Astrocyte of the cerebellum (primary cell): ENCODE measurements around the gene TMEM50B.
A peak's percentile ranks its signal among the peaks of the same experiment; 100 is the strongest.

Experiments used
- DNase-seq: peaks from one replicate; pipeline ENCODE4 v3.0.0-alpha.2; 2011; ENCODE audit warnings: low read depth
- H3K4me3 ChIP-seq: 2 replicates; pipeline ENCODE4 v1.5.1; 2011; ENCODE audit warnings: mild to moderate bottlenecking, low read depth, low read length, moderate library complexity
- in situ Hi-C: cut with HindIII; loops from 2 replicates; pipeline ENCODE4 v1.10.0; 2017; ENCODE audit warnings: low sequenced_read_pairs
- TF ChIP-seq, protein P1 (sequence below): IDR thresholded peaks from 2 replicates; pipeline ENCODE4 v1.5.1; 2012; ENCODE audit warnings: low read length, low read depth, moderate library complexity, mild to moderate bottlenecking; ENCODE audit errors: missing control alignments

Gene TMEM50B

DNA sequence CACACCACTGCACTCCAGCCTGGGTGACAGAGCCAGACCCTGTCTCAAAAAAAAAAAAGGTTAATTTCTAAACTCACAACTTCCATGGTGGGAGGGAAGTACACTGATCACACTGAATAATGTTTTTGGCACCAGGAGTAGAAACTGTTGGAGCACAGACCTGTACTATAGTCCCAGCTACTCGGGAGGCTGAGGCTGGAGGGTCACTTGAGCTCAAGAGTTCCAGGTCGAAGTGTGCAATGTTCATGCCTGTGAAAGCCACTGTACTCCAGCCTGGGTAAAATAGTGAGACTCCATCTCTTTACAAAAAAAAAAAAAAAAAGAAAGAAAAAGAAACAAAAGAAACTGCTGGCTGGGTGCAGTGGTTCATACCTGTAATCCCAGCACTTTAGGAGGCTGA lies 35.3 kb downstream of the TMEM50B start:
- DNase-seq, result no peak
- TF ChIP-seq, protein P1, sequence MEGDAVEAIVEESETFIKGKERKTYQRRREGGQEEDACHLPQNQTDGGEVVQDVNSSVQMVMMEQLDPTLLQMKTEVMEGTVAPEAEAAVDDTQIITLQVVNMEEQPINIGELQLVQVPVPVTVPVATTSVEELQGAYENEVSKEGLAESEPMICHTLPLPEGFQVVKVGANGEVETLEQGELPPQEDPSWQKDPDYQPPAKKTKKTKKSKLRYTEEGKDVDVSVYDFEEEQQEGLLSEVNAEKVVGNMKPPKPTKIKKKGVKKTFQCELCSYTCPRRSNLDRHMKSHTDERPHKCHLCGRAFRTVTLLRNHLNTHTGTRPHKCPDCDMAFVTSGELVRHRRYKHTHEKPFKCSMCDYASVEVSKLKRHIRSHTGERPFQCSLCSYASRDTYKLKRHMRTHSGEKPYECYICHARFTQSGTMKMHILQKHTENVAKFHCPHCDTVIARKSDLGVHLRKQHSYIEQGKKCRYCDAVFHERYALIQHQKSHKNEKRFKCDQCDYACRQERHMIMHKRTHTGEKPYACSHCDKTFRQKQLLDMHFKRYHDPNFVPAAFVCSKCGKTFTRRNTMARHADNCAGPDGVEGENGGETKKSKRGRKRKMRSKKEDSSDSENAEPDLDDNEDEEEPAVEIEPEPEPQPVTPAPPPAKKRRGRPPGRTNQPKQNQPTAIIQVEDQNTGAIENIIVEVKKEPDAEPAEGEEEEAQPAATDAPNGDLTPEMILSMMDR, result no peak
- in situ Hi-C loops, result no loop called here
- no peak overlapping the region for H3K4me3 ChIP-seq

DNA sequence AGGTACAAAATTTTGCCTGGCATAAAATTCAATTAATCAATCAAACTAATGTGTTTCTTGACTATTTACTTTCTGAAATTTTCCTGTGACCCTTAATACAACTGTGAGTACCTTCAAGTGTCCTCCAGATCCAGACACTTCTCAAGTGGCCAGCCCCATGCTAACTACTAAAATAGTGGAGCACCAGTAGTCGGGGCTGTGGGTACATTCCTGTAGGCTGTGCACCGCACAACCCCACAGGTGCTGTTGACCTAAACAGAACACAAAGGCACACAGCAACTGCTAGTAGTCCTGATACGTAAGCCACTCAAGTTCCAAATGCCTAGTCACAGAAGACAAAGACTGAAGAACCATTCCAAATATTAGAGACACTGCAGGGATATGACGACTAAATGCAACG lies 36.6 kb downstream of the TMEM50B start:
- DNase-seq, result no peak
- in situ Hi-C loops, result no loop called here
- H3K4me3 ChIP-seq, result no peak overlapping the region
- TF ChIP-seq, protein P1, result no peak

DNA sequence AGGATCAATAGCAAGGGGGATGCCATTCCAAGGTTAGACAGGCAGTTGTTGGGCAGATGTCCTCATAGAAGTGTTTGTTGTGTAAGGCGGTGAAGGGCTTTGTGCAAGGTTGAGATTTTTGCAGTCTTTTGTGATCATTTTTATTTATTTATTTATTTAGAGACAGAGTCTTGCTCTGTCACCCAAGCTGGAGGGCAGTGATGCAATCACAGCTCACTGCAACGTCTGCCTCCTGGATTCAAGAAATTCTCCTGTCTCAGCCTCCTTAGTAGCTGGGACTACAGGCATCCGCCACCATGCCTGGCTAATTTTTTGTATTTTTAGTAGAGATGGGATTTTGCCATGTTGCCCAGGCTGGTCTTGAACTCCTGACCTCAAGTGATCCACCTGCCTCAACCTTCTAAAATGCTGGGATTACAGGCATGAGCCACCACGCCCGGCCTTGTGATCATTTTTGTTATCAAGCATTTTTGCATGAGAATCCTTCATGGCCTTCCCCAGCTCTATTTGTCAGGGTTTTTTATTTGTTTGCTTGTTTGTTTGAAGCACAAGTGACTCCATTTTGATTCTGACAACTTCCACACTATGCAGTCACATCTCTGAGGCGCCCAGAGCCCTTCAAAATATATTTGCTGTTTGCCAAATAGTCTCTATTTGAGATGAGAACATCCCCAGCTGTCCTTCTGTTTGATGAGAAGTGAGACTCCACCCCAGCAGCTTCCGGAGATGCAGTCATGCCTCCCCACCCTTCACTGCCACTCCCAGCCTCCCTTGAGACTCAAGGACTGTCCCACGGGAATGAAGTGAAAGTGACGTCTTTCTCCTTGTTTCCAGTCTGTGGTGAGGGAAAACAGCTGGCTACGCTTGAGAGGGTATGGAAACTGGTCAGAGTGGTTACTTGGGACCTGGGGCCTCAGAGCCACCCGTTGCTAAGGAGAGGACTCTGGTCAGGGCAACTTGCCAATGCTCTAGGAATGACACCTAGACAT lies 38.0 kb downstream of the TMEM50B start:
- TF ChIP-seq, protein P1, result no peak
- in situ Hi-C loops, result no loop called here
- peak; percentile 28 for DNase-seq
- H3K4me3 ChIP-seq, result no peak overlapping the region

DNA sequence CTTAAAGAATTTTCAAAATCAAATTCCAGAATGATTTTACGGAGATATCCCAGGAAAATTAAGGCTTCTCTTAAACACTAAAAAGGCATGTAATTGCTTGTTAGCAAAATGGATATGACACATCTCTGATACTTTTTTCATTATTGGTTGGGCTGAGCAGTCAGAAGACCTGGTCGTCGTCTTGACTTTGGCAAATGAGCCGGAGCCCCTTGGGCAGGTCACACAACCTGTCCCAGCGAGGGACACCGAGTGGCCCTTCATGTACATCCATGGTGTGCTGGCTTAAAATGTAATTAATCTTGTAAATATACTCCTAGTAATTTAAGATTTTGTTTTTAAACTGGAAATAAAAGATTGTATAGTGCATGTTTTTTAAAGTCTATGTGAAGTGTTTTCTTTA lies 42.6 kb downstream of the TMEM50B start:
- TF ChIP-seq, protein P1, result no peak
- no peak overlapping the region for H3K4me3 ChIP-seq
- no peak for DNase-seq
- in situ Hi-C loops, result no loop called here

DNA sequence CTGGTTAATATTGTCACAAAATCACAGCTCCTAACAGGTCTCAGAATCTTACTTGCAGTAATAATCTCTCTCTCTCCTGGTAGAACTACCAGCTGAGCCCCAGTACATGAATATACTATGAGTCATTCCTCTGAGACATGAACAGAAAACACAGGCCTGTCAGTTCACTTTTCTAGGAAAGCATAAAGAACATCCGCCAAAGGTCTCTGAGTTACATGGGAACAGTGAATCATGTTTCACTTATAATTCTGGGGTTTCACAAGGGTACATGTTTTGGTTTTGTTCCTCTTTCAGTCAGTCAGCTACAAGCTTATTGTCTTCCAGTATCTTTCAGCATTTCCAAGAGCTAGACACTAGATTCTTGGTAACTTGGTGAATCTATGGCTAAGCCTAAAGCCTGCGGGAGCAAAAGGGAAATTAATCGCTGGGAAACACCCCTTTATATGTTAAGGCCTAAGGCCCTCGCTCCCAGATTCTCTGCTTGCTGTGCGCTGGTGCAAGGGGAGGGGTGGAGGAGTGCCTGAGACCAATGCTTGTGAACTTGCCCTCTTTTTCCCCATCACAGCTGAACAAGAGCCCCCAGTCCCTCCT lies 44.9 kb downstream of the TMEM50B start:
- in situ Hi-C loops, result no loop called here
- TF ChIP-seq, protein P1, result no peak
- peak; percentile 81 for DNase-seq
- no peak overlapping the region for H3K4me3 ChIP-seq

DNA sequence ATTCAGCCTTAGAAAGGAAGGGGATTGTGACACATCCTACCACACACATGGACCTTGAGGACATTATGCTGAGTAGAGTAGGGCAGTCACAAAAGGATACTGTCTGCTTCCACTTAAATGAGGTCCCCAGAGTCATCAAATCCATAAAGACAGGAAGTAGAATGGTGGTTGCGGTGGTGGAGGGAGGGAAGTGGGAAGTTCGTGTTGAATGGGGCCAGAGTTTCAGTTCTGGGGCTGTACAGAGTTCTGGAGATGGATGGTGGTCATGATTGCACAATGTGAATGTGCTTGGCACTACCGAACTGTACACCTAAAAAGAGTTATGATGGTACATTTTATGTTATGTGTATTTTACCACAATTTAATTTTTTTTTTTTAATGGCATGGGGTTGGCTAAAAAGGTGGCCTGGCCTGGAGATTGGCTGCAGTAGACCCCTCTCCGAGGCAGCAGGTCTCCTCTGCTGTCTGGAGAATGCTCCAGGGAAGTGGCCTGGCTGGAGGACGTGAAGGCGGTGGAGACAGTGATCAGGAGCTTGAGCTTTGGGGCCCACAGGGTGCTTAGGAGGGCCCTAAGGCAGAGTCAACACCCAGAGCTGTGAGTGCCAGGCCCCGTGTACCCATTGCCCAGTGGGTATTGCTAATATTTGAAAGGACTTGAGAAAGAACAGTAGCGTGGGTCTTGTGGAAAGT lies 46.2 kb downstream of the TMEM50B start:
- H3K4me3 ChIP-seq, result no peak overlapping the region
- TF ChIP-seq, protein P1, result no peak
- in situ Hi-C loops, result no loop called here
- no peak for DNase-seq
